ENCODE measurements around the gene ART5.
A peak's percentile ranks its signal among the peaks of the same experiment; 100 is the strongest.

The ART5 gene

DNA sequence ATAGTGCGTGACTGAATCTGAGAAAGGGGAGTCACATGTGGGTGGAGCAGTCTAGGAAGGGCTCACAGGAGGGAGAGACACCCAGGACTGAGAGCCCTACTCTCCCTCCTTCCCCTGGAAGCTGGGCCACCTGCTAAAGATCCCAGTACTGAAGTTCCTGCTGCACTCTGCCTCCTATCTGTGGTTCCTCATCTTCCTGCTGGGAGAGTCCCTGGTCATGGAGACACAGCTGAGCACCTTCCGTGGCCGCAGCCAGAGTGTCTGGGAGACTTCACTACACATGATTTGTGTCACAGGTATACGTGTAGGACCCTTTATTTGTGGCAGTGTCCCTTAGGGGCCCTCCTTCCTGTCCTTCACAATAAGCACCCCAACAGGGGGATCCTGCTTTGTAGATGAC is 19.3 kb downstream of the ART5 start:
- no peaks in the 10 kb centered on the region for H3K4me1 ChIP-seq (ENCODE audit: control insufficient read depth, insufficient read depth, low read length)
- no peaks in the 10 kb centered on the region for H3K36me3 ChIP-seq (ENCODE audit: control insufficient read depth, insufficient read depth, low read length)
- no peak overlapping the region for H3K27ac ChIP-seq (ENCODE audit: low read length)
- no peak overlapping the region for H3K4me3 ChIP-seq (ENCODE audit: low read length)
- no peaks in the 10 kb centered on the region for H3K9me3 ChIP-seq (ENCODE audit: control insufficient read depth, insufficient read depth, low read length)
- no peak for DNase-seq (ENCODE audit: low read depth, low spot score)
- WGBS (ENCODE audit: insufficient coverage, insufficient read length) = no CpG with 5 or more reads among the region's 4 CpGs
- no peaks in the 10 kb centered on the region for H3K27me3 ChIP-seq (ENCODE audit: control insufficient read depth, insufficient read depth, low read length)

DNA sequence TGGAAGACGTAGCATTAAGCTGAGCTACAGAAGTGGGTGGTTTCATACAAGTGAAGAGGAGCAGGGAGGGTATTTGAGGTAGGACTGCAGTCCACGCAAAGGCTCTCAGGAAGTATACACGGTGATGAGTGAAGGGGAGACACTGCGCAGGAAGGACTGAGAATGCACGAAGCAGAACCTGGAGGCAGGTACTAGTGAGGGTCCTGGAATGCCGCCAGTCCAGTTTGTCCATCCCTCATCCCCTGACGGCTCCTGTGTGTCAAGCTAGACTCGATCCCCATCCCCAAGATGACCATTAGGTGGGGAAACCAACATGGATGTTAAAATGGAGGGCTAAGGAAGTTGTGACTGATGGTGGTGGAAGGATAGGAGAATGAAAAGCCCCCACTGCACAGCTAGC is 23.8 kb downstream of the ART5 start:
- no peaks in the 10 kb centered on the region for H3K36me3 ChIP-seq (ENCODE audit: control insufficient read depth, insufficient read depth, low read length)
- H3K4me1 ChIP-seq (ENCODE audit: control insufficient read depth, insufficient read depth, low read length) = peaks cover 2% of the 10 kb centered on the region; the same call in 1 of the 2 replicates
- H3K9me3 ChIP-seq (ENCODE audit: control insufficient read depth, insufficient read depth, low read length) = no peaks in the 10 kb centered on the region
- H3K4me3 ChIP-seq (ENCODE audit: low read length) = no peak overlapping the region
- no peaks in the 10 kb centered on the region for H3K27me3 ChIP-seq (ENCODE audit: control insufficient read depth, insufficient read depth, low read length)
- no peak overlapping the region for H3K27ac ChIP-seq (ENCODE audit: low read length)
- no CpG with 5 or more reads among the region's 8 CpGs for WGBS (ENCODE audit: insufficient coverage, insufficient read length)
- DNase-seq (ENCODE audit: low read depth, low spot score) = no peak

DNA sequence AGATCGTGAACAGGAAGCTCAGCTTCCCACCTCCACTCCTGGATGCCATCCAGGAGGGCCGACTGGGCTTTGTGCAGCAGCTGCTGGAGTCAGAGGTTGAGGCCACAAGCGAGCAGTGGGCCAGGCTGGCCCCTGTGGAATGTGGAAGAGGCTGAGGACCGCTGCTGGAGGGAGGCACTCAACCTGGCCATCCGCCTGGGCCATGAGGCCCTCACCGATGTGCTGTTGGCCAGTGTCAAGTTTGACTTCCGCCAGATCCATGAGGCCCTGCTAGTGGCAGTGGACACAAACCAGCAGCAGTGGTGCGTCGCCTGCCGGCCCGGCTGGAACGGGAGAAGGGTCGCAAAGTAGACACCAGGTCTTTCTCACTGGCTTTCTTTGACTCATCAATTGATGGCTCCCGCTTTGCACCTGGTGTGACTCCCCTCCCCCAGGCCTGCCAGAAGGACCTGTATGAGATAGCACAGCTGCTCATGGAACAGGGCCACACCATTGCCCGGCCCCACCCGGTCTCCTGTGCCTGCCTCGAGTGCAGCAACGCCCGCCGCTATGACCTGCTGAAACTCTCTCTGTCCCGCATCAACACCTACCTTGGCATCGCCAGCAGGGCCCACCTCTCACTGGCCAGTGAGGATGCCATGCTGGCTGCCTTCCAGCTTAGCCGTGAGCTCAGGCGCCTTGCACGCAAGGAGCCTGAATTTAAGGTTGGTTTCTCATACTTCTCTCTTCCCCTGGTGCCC is 24.9 kb downstream of the ART5 start:
- H3K27ac ChIP-seq (ENCODE audit: low read length) = no peak overlapping the region
- H3K4me1 ChIP-seq (ENCODE audit: control insufficient read depth, insufficient read depth, low read length) = peaks cover 2% of the 10 kb centered on the region; the same call in 1 of the 2 replicates
- H3K27me3 ChIP-seq (ENCODE audit: control insufficient read depth, insufficient read depth, low read length) = no peaks in the 10 kb centered on the region
- WGBS (ENCODE audit: insufficient coverage, insufficient read length) = no CpG with 5 or more reads among the region's 25 CpGs
- DNase-seq (ENCODE audit: low read depth, low spot score) = no peak
- H3K9me3 ChIP-seq (ENCODE audit: control insufficient read depth, insufficient read depth, low read length) = no peaks in the 10 kb centered on the region
- no peaks in the 10 kb centered on the region for H3K36me3 ChIP-seq (ENCODE audit: control insufficient read depth, insufficient read depth, low read length)
- H3K4me3 ChIP-seq (ENCODE audit: low read length) = no peak overlapping the region

DNA sequence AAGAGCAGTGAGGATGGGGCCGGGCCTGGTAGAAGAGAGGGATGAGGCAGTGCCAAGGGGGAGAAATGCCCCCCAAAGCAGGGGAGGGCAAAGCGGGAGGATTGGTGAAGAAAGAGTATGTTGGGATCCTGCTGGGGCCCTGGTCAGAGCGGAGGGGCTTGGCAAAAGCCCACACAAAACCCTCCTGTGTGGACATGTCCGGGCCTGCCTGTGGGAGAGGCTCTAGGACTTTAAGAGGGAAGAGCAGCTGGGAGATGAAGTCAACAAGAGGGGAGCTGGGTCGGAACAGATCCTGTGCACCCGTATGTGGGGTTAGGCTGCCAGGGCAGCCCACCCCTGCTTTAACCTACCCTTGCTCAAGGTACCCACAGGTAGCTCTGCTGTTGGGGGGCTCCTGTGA is 25.8 kb downstream of the ART5 start:
- DNase-seq (ENCODE audit: low read depth, low spot score) = no peak
- Histone ChIP-seq H3K9me3 (ENCODE audit: control insufficient read depth, insufficient read depth, low read length) (no peaks in the 10 kb centered on the region), H3K27me3 (ENCODE audit: control insufficient read depth, insufficient read depth, low read length) (no peaks in the 10 kb centered on the region), H3K27ac (ENCODE audit: low read length) (no peak overlapping the region), H3K36me3 (ENCODE audit: control insufficient read depth, insufficient read depth, low read length) (no peaks in the 10 kb centered on the region), H3K4me3 (ENCODE audit: low read length) (no peak overlapping the region), H3K4me1 (ENCODE audit: control insufficient read depth, insufficient read depth, low read length) (peaks cover 2% of the 10 kb centered on the region; the same call in 1 of the 2 replicates)
- no CpG with 5 or more reads among the region's 6 CpGs for WGBS (ENCODE audit: insufficient coverage, insufficient read length)

DNA sequence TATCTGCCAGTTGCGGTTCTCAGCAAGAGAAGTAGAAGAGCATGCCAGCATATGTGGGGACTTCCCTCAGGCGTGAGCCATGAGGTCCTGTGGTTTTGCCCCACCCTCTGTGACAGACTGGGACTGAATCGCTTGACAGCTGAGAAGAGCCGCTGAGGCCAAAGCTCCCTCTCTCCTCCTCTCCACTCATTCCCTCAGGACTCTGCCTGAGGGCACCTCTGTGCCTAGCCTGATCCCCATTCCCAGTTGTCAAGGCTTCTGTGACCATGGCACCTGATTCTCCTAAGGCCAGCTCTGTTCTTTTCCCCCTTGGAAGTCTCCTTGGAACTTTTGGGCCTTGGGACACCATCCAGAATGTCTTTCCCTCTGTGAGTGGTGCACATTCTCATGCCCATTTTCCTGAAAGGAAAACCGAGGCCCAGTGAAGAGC is 27.0 kb downstream of the ART5 start:
- no peak overlapping the region for H3K27ac ChIP-seq (ENCODE audit: low read length)
- H3K4me3 ChIP-seq (ENCODE audit: low read length) = no peak overlapping the region
- H3K27me3 ChIP-seq (ENCODE audit: control insufficient read depth, insufficient read depth, low read length) = no peaks in the 10 kb centered on the region
- no peak for DNase-seq (ENCODE audit: low read depth, low spot score)
- H3K4me1 ChIP-seq (ENCODE audit: control insufficient read depth, insufficient read depth, low read length) = peaks cover 2% of the 10 kb centered on the region; the same call in 1 of the 2 replicates
- no peaks in the 10 kb centered on the region for H3K9me3 ChIP-seq (ENCODE audit: control insufficient read depth, insufficient read depth, low read length)
- H3K36me3 ChIP-seq (ENCODE audit: control insufficient read depth, insufficient read depth, low read length) = no peaks in the 10 kb centered on the region
- no CpG with 5 or more reads among the region's 5 CpGs for WGBS (ENCODE audit: insufficient coverage, insufficient read length)

DNA sequence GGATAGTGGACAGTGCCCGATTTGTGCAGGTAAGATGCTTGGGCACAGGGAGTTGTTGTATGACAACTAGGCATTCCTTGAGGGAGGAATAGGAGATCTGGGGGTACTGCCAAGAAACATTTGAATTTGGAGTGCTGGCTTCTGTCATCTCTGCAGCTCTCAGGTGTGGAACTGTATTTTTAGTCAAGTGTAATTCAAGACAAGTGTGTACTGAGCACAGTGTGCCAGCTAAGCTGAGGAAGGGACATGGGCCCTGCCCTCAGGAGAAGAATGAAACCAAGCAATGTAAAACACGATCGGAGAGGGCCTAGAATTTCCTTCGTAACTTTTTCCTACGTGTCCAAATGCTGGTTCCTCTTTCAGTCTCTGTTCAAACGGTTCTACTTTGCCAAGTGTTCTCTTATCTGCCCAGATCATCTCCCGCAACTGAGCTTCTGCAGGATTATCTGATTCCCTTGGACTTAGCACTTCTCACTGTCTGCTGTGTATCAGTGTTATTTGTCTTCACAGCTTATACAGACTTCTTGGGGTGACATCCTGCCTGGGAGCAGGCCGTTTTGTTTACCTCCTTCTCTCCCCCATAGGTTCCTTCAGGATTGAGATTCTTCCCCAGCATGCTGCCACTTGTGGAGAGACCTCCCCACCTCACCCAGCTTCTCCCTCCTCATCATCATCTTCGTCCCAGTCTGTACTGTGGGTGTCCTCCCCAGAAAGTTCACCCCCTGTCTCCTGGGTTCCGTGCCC is 27.6 kb downstream of the ART5 start:
- Histone ChIP-seq H3K27me3 (ENCODE audit: control insufficient read depth, insufficient read depth, low read length) (no peaks in the 10 kb centered on the region), H3K27ac (ENCODE audit: low read length) (no peak overlapping the region), H3K4me1 (ENCODE audit: control insufficient read depth, insufficient read depth, low read length) (peaks cover 2% of the 10 kb centered on the region; the same call in 1 of the 2 replicates), H3K4me3 (ENCODE audit: low read length) (no peak overlapping the region), H3K36me3 (ENCODE audit: control insufficient read depth, insufficient read depth, low read length) (no peaks in the 10 kb centered on the region), H3K9me3 (ENCODE audit: control insufficient read depth, insufficient read depth, low read length) (no peaks in the 10 kb centered on the region)
- DNase-seq (ENCODE audit: low read depth, low spot score) = no peak
- WGBS (ENCODE audit: insufficient coverage, insufficient read length) = no CpG with 5 or more reads among the region's 10 CpGs

DNA sequence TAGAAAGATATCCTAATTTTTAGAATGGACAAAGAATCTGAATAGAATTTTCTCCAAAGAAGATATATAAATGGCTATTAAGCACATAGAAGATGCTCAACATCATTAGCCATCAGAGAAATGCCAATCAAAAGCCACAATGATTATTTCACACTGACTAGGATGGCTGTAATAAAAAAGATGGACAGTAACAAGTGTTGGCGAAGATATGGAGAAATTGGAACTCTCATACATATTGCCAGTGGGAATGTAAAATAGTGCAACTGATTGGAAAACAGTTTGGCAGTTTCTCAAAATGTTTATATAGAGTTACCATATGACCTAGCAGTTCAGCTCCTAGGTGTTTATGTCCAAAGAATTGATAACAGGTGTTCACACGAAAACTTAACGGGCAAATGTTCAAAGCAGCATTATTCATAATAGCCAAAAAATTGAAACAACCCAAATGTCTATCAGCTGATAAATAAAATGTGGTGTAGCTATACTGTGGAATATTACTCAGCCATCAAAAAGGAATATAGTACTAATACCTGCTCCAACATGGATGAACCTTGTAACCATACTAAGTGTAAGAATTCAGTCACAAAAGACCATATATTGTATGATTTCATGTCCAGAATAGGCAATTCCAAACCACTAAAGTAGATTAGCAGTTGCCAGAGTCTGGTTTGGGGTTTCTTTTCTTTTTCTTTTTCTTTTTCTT is 29.7 kb downstream of the ART5 start:
- Histone ChIP-seq H3K4me3 (ENCODE audit: low read length) (no peak overlapping the region), H3K9me3 (ENCODE audit: control insufficient read depth, insufficient read depth, low read length) (no peaks in the 10 kb centered on the region), H3K27ac (ENCODE audit: low read length) (no peak overlapping the region), H3K36me3 (ENCODE audit: control insufficient read depth, insufficient read depth, low read length) (no peaks in the 10 kb centered on the region), H3K27me3 (ENCODE audit: control insufficient read depth, insufficient read depth, low read length) (no peaks in the 10 kb centered on the region), H3K4me1 (ENCODE audit: control insufficient read depth, insufficient read depth, low read length) (peaks cover 1% of the 10 kb centered on the region; the same call in 1 of the 2 replicates)
- no CpG with 5 or more reads among the region's 3 CpGs for WGBS (ENCODE audit: insufficient coverage, insufficient read length)
- no peak for DNase-seq (ENCODE audit: low read depth, low spot score)

DNA sequence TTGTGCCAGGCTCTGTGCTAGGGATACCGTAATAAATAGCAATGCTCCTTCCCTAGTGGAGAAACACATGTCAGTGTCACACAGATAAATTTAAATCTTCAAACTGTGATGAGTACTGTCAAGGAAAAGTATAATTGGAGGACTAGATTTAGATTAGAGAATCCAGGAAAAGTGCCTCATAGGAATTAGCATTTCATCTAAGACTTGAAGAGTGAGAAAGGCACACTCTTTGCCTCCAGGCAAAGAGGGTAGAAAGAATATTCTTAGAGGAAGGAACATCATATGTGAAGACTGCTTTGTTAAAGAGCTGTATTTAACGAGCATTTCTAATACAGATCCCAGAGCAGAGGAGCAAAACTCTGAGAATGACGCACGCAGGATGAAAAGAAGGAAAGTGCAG is 30.9 kb downstream of the ART5 start:
- H3K9me3 ChIP-seq (ENCODE audit: control insufficient read depth, insufficient read depth, low read length) = no peaks in the 10 kb centered on the region
- no peaks in the 10 kb centered on the region for H3K27me3 ChIP-seq (ENCODE audit: control insufficient read depth, insufficient read depth, low read length)
- no peak overlapping the region for H3K4me3 ChIP-seq (ENCODE audit: low read length)
- DNase-seq (ENCODE audit: low read depth, low spot score) = no peak
- WGBS (ENCODE audit: insufficient coverage, insufficient read length) = no CpG with 5 or more reads among the region's 4 CpGs
- no peaks in the 10 kb centered on the region for H3K4me1 ChIP-seq (ENCODE audit: control insufficient read depth, insufficient read depth, low read length)
- H3K27ac ChIP-seq (ENCODE audit: low read length) = no peak overlapping the region
- no peaks in the 10 kb centered on the region for H3K36me3 ChIP-seq (ENCODE audit: control insufficient read depth, insufficient read depth, low read length)

DNA sequence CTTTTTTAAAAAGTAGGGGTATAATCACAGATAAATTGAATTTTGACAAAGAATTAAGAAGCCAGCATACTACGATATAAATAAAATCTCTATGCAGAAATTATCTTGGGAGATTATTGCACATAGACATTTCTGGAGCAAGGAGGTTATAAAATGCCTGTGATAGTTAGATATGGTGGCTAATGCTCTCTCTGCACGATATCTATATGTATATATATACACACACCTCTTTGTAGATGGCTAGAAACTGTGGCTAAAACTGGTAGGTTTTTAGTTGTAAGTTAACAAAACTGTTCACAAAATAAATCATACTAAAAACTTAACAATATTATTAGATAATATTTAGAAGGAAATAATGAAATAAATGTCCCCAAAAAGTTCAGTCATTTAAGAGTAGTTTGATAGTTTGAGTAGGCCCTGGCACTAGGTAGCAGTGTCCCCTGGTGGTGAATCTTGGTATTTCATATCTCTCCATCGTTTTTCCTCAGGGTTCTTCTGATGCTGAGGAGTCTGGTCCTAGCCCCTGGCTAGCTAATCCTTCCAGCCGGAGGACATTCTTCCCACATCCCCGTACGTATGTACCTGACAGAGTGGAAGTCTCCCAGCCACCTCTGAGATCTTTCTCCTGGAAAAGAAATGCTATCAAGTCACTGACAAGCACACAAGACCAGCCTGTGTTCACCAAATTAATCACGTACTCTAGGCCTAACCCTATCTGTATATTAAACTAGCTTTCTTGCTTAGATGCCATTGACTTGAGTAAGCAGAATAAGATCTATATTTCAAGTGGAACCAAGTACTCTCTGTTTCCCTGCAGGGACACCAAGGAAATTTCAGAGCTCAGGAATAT is 32.2 kb downstream of the ART5 start:
- H3K4me3 ChIP-seq (ENCODE audit: low read length) = no peak overlapping the region
- no peaks in the 10 kb centered on the region for H3K27me3 ChIP-seq (ENCODE audit: control insufficient read depth, insufficient read depth, low read length)
- H3K9me3 ChIP-seq (ENCODE audit: control insufficient read depth, insufficient read depth, low read length) = no peaks in the 10 kb centered on the region
- peak; percentile 48 for DNase-seq (ENCODE audit: low read depth, low spot score)
- no peaks in the 10 kb centered on the region for H3K4me1 ChIP-seq (ENCODE audit: control insufficient read depth, insufficient read depth, low read length)
- no peak overlapping the region for H3K27ac ChIP-seq (ENCODE audit: low read length)
- H3K36me3 ChIP-seq (ENCODE audit: control insufficient read depth, insufficient read depth, low read length) = no peaks in the 10 kb centered on the region
- WGBS (ENCODE audit: insufficient coverage, insufficient read length) = no CpG with 5 or more reads among the region's 7 CpGs

DNA sequence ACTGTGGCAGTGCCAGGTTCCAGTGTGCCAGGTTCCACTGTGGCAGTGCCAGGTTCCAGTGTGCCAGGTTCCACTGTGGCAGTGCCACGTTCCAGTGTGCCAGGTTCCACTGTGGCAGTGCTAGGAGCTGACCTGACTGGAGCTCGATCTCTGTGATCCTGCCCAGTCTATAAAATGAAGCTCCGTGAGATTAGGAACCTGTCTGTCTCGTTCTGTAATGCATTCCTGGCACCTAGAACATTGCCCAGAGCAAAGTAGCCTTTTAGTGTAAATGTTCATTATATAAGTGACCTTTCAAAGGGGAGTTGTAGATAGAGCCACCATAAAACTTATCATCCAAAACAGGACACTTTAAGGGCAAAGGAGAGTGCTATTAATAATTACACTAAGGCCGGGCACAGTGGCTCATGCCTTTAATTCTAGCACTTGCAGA is 36.0 kb downstream of the ART5 start:
- DNase-seq (ENCODE audit: low read depth, low spot score) = no peak
- Histone ChIP-seq H3K4me3 (ENCODE audit: low read length) (no peak overlapping the region), H3K36me3 (ENCODE audit: control insufficient read depth, insufficient read depth, low read length) (no peaks in the 10 kb centered on the region), H3K9me3 (ENCODE audit: control insufficient read depth, insufficient read depth, low read length) (no peaks in the 10 kb centered on the region), H3K27me3 (ENCODE audit: control insufficient read depth, insufficient read depth, low read length) (no peaks in the 10 kb centered on the region), H3K27ac (ENCODE audit: low read length) (no peak overlapping the region), H3K4me1 (ENCODE audit: control insufficient read depth, insufficient read depth, low read length) (no peaks in the 10 kb centered on the region)
- WGBS (ENCODE audit: insufficient coverage, insufficient read length) = no CpG with 5 or more reads among the region's 5 CpGs
